Fibroblast of lung (primary cell): Measurements from ENCODE around the gene IFT57. TPM values are rescaled to one million over a fixed set of nuclear protein-coding genes. Genes with fewer than 3 reads are reported as not detected.

Source experiments
- DNase-seq, 2 donors: peaks; one replicate each; pipeline versions ENCODE4 v3.0.0 to v3.0.0-alpha.2; 2010; ENCODE audit warnings: low read depth in 2 of 2
- H2AFZ ChIP-seq: 2 replicates; pipeline ENCODE4 v1.5.1; 2012; ENCODE audit warnings: low read length, control low read depth, inconsistent platforms
- H3K27ac ChIP-seq: 2 replicates; pipeline ENCODE4 v1.5.1; 2011; ENCODE audit warnings: low read length, control low read depth; ENCODE audit not compliant: insufficient read depth
- H3K27me3 ChIP-seq: 2 replicates; pipeline ENCODE4 v1.5.1; 2011; ENCODE audit warnings: mild to moderate bottlenecking, low read length; ENCODE audit not compliant: control insufficient read depth, insufficient read depth
- H3K36me3 ChIP-seq: 2 replicates; pipeline ENCODE4 v1.5.1; 2011; ENCODE audit warnings: low read length; ENCODE audit not compliant: control insufficient read depth, insufficient read depth
- H3K4me1 ChIP-seq: 2 replicates; pipeline ENCODE4 v1.5.1; 2011; ENCODE audit warnings: low read length; ENCODE audit not compliant: control insufficient read depth, insufficient read depth; ENCODE audit errors: extremely low read depth
- H3K4me2 ChIP-seq: 2 replicates; pipeline ENCODE4 v1.5.1; 2011; ENCODE audit warnings: low read length, control low read depth; ENCODE audit not compliant: insufficient read depth; ENCODE audit errors: extremely low read depth
- H3K4me3 ChIP-seq, 4 experiments: fragments of 200-600 bp in 1 of 4; sonication (generic) in 1 of 4; replicated peaks in 1 of 4; 2 replicates each; pipeline ENCODE4 v1.5.1; 2011 to 2016; ENCODE audit warnings: low read length in 4 of 4, low read depth in 3 of 4, mild to moderate bottlenecking in 3 of 4, control low read depth in 2 of 4, inconsistent platforms in 1 of 4, mixed read lengths in 1 of 4; ENCODE audit not compliant: insufficient read depth in 1 of 4; ENCODE audit errors: control extremely low read depth in 1 of 4
- H3K79me2 ChIP-seq: 2 replicates; pipeline ENCODE4 v1.5.1; 2012; ENCODE audit warnings: mild to moderate bottlenecking, low read length, inconsistent platforms; ENCODE audit not compliant: control insufficient read depth, insufficient read depth
- H3K9ac ChIP-seq: 2 replicates; pipeline ENCODE4 v1.5.1; 2011; ENCODE audit warnings: mild to moderate bottlenecking, low read length, control low read depth; ENCODE audit not compliant: insufficient read depth
- H3K9me3 ChIP-seq: 2 replicates; pipeline ENCODE4 v1.5.1; 2012; ENCODE audit warnings: low read depth, low read length; ENCODE audit not compliant: control insufficient read depth, insufficient read depth
- H4K20me1 ChIP-seq: 2 replicates; pipeline ENCODE4 v1.5.1; 2011; ENCODE audit warnings: low read length; ENCODE audit not compliant: control insufficient read depth, insufficient read depth; ENCODE audit errors: extremely low read depth
- CTCF ChIP-seq, 2 donors: IDR thresholded peaks in 1 of 2; conservative IDR thresholded peaks in 1 of 2; 1 replicate in 1 of 2; 2 replicates in 1 of 2; pipeline ENCODE4 v1.5.1; 2011 to 2012; ENCODE audit warnings: low read length in 2 of 2, control low read depth in 1 of 2, inconsistent platforms in 1 of 2, low read depth in 1 of 2, mild to moderate bottlenecking in 1 of 2
- EZH2 ChIP-seq: IDR thresholded peaks from 2 replicates; pipeline ENCODE4 v1.5.1; 2012; ENCODE audit warnings: low read length, control low read depth, mild to moderate bottlenecking; ENCODE audit errors: missing control alignments
- polyA plus RNA-seq, 2 donors: library from polyadenylated mRNA; depleted of rRNA in 1 of 2; stranded (reverse) in 1 of 2; unstranded in 1 of 2; fragments of >200 nt; gene quantifications; 2 replicates each; pipeline ENCODE4 v1.2.1, GENCODE V29; 2011 to 2012; ENCODE audit warnings: missing spikeins in 1 of 2
- total RNA-seq: library from RNA; depleted of rRNA; stranded (reverse); fragments of >200 nt; gene quantifications from 2 replicates; pipeline ENCODE4 v1.2.1, GENCODE V29; 2014

Gene IFT57
- total and polyA plus RNA-seq, 2 donors (not counting 1 experiment from before 2014, with no cell fraction given) = 55.5 to 60.3 TPM

- Histone ChIP-seq H3K4me2 (no peak overlapping the region), H3K79me2 (no peaks in the 10 kb centered on the region), H3K4me3 (no peak overlapping the region), H3K9ac (no peak overlapping the region), H2AFZ (no peak overlapping the region), H3K27ac (no peak overlapping the region), H3K4me1 (peaks cover 7% of the 10 kb centered on the region), H3K36me3 (no peaks in the 10 kb centered on the region), H3K9me3 (no peaks in the 10 kb centered on the region), H4K20me1 (no peaks in the 10 kb centered on the region), H3K27me3 (no peaks in the 10 kb centered on the region)
- TF ChIP-seq CTCF (conservative IDR thresholded peaks at IDR 0.05 in 1 of 2, IDR thresholded peaks at IDR 0.05 in 1 of 2; ENCODE audit: low read depth in 1 of 2, low read length in 2 of 2) (no peak), EZH2 (no peak)
- no peak for DNase-seq
These were observed 87.7 kb downstream of the IFT57 start for GRCh38 chr3:108134555-108134880.

- Histone ChIP-seq H4K20me1 (no peaks in the 10 kb centered on the region), H3K9me3 (no peaks in the 10 kb centered on the region), H3K4me2 (peak overlapping the region; percentile 15), H3K36me3 (no peaks in the 10 kb centered on the region), H2AFZ (no peak overlapping the region), H3K4me1 (peaks cover 7% of the 10 kb centered on the region), H3K4me3 (no peak overlapping the region), H3K79me2 (no peaks in the 10 kb centered on the region), H3K9ac (no peak overlapping the region), H3K27ac (no peak overlapping the region), H3K27me3 (no peaks in the 10 kb centered on the region)
- DNase-seq = no peak
- no peak for TF ChIP-seq CTCF (conservative IDR thresholded peaks at IDR 0.05 in 1 of 2, IDR thresholded peaks at IDR 0.05 in 1 of 2; ENCODE audit: low read depth in 1 of 2, low read length in 2 of 2)
- TF ChIP-seq EZH2 = no peak
These were observed 88.2 kb downstream of the IFT57 start for GRCh38 chr3:108133858-108134554.

- H3K4me1 ChIP-seq = peaks cover 7% of the 10 kb centered on the region
- no peaks in the 10 kb centered on the region for H3K9me3 ChIP-seq
- H3K79me2 ChIP-seq = no peaks in the 10 kb centered on the region
- peak overlapping the region; percentile 37 for H3K4me2 ChIP-seq
- H4K20me1 ChIP-seq = no peaks in the 10 kb centered on the region
- peak overlapping the region; percentile 42 for H3K27ac ChIP-seq
- H2AFZ ChIP-seq = no peak overlapping the region
- no peak overlapping the region for H3K9ac ChIP-seq
- no peaks in the 10 kb centered on the region for H3K36me3 ChIP-seq
- DNase-seq = no peak
- TF ChIP-seq EZH2 (no peak), CTCF (conservative IDR thresholded peaks at IDR 0.05 in 1 of 2, IDR thresholded peaks at IDR 0.05 in 1 of 2; ENCODE audit: low read depth in 1 of 2, low read length in 2 of 2) (no peak)
- H3K4me3 ChIP-seq = no peak overlapping the region
- no peaks in the 10 kb centered on the region for H3K27me3 ChIP-seq
These were observed 89.2 kb downstream of the IFT57 start for GRCh38 chr3:108133048-108133369.
